Panc1 (cell line): ENCODE results near the gene DOCK1. TPM values are rescaled to one million over a fixed set of nuclear protein-coding genes. Genes with fewer than 3 reads are reported as not detected.

Experiments
- ATAC-seq: fragments of 200-7000 bp; cut with Tn5 transposase; 2 replicates; pipeline ENCODE4 v1.9.1; 2020; ENCODE audit warnings: mild to moderate bottlenecking, moderate library complexity
- BruUV-seq: library from RNA; stranded (reverse); fragments of 400-500 nt; replicated peaks from 2 replicates; lab custom pipeline; 2021; lab: Mats Ljungman, UMichigan
- CTCF ChIA-PET: fragments of 300-600 bp; sonication (Branson Sonifier 250); formaldehyde crosslinking; loops from one replicate; lab custom pipeline; 2022; ENCODE audit warnings: antibody characterized with exemption; lab: Charles Lee
- POLR2A ChIA-PET: fragments of 300-600 bp; sonication (Branson Sonifier 250); formaldehyde crosslinking; loops from one replicate; lab custom pipeline; 2022; ENCODE audit warnings: antibody characterized with exemption; lab: Charles Lee
- DNase-seq: peaks from one replicate; pipeline ENCODE4 v3.0.0-alpha.2; 2010; ENCODE audit warnings: low read depth, low spot score
- H3K27ac ChIP-seq: 2 replicates; pipeline ENCODE4 v1.5.1; 2011; ENCODE audit warnings: mild to moderate bottlenecking, low read length, inconsistent platforms
- H3K27me3 ChIP-seq: fragments of 200-500 bp; sonication (Bioruptor generic); 2 replicates; pipeline ENCODE4 v1.6.0; 2014; ENCODE audit warnings: low read length, inconsistent platforms; ENCODE audit not compliant: control insufficient read depth, insufficient read depth
- H3K36me3 ChIP-seq: fragments of 200-500 bp; sonication (Bioruptor generic); 2 replicates; pipeline ENCODE4 v1.5.1; 2014; ENCODE audit warnings: inconsistent platforms, mild to moderate bottlenecking, low read length, moderate library complexity; ENCODE audit not compliant: control insufficient read depth, insufficient read depth
- H3K4me1 ChIP-seq: 2 replicates; pipeline ENCODE4 v1.5.1; 2011; ENCODE audit warnings: inconsistent platforms, mild to moderate bottlenecking, low read length, moderate library complexity; ENCODE audit not compliant: control insufficient read depth, insufficient read depth
- H3K4me3 ChIP-seq, 2 experiments: 2 replicates each; pipeline ENCODE4 v1.5.1; 2011 to 2012; ENCODE audit warnings: low read depth in 2 of 2, low read length in 2 of 2, mild to moderate bottlenecking in 2 of 2, inconsistent platforms in 1 of 2, moderate library complexity in 1 of 2
- H3K9me3 ChIP-seq: fragments of 200-500 bp; sonication (Bioruptor generic); 2 replicates; pipeline ENCODE4 v1.5.1; 2014; ENCODE audit warnings: low read depth, mild to moderate bottlenecking, inconsistent platforms, low read length, moderate library complexity; ENCODE audit not compliant: control insufficient read depth, insufficient read depth
- POLR2AphosphoS5 ChIP-seq: IDR thresholded peaks from 2 replicates; pipeline ENCODE4 v1.6.1; 2012; ENCODE audit warnings: mild to moderate bottlenecking, low read depth, low read length, moderate library complexity
- SIN3A ChIP-seq: IDR thresholded peaks from 2 replicates; pipeline ENCODE4 v1.6.1; 2012; ENCODE audit warnings: low read depth, mild to moderate bottlenecking, low read length, moderate library complexity, borderline replicate concordance; ENCODE audit not compliant: insufficient read depth
- TCF7L2 ChIP-seq: IDR thresholded peaks from 2 replicates; pipeline ENCODE4 v1.6.1; 2011; ENCODE audit warnings: mild to moderate bottlenecking, low read depth, low read length, inconsistent platforms
- in situ Hi-C: cut with HindIII; loops from 2 replicates; pipeline ENCODE4 v1.10.0; 2016; ENCODE audit warnings: low sequenced_read_pairs, low pct_unique_long_range_greater_than_20kb
- intact Hi-C: fragments of 100-400 bp; cut with micrococcal nuclease; formaldehyde crosslinking; loops from one replicate; pipeline ENCODE4 v1.10.0; 2022; ENCODE audit not compliant: unreplicated experiment
- total RNA-seq: library from RNA; stranded (reverse); gene quantifications from one replicate; pipeline ENCODE4 v1.2.1, GENCODE V29; 2021; ENCODE audit not compliant: unreplicated experiment
- TF ChIP-seq, protein P1 (sequence below), 2 experiments: IDR thresholded peaks; 2 replicates each; pipeline ENCODE4 v1.6.1; 2011 to 2012; ENCODE audit warnings: low read depth in 2 of 2, control low read depth in 1 of 2, low read length in 1 of 2, mild to moderate bottlenecking in 1 of 2, moderate library complexity in 1 of 2; ENCODE audit not compliant: insufficient read depth in 1 of 2
- TF ChIP-seq, protein P2 (sequence below): fragments of 450-650 bp; IDR thresholded peaks from 2 replicates; pipeline ENCODE4 v1.5.1; 2017; ENCODE audit warnings: mild to moderate bottlenecking

Gene DOCK1
- total RNA-seq, 1 experiment from 2014 or later, result 67.6 TPM

- H3K27ac ChIP-seq, result no peak overlapping the region
- H3K4me3 ChIP-seq, result no peak overlapping the region
- in situ Hi-C loops (no loop called here), intact Hi-C loops (no loop called here)
- ATAC-seq (no peak), DNase-seq (no peak)
- POLR2A ChIA-PET, result no interaction called here
- CTCF ChIA-PET, result no interaction called here
- no peaks in the 10 kb centered on the region for H3K27me3 ChIP-seq
- BruUV-seq, result no TSS peak
- no peaks in the 10 kb centered on the region for H3K9me3 ChIP-seq
- H3K4me1 ChIP-seq, result no peaks in the 10 kb centered on the region
- no peaks in the 10 kb centered on the region for H3K36me3 ChIP-seq
- no peak for TF ChIP-seq POLR2AphosphoS5
- no peak for TF ChIP-seq SIN3A
- TF ChIP-seq, protein P1, sequence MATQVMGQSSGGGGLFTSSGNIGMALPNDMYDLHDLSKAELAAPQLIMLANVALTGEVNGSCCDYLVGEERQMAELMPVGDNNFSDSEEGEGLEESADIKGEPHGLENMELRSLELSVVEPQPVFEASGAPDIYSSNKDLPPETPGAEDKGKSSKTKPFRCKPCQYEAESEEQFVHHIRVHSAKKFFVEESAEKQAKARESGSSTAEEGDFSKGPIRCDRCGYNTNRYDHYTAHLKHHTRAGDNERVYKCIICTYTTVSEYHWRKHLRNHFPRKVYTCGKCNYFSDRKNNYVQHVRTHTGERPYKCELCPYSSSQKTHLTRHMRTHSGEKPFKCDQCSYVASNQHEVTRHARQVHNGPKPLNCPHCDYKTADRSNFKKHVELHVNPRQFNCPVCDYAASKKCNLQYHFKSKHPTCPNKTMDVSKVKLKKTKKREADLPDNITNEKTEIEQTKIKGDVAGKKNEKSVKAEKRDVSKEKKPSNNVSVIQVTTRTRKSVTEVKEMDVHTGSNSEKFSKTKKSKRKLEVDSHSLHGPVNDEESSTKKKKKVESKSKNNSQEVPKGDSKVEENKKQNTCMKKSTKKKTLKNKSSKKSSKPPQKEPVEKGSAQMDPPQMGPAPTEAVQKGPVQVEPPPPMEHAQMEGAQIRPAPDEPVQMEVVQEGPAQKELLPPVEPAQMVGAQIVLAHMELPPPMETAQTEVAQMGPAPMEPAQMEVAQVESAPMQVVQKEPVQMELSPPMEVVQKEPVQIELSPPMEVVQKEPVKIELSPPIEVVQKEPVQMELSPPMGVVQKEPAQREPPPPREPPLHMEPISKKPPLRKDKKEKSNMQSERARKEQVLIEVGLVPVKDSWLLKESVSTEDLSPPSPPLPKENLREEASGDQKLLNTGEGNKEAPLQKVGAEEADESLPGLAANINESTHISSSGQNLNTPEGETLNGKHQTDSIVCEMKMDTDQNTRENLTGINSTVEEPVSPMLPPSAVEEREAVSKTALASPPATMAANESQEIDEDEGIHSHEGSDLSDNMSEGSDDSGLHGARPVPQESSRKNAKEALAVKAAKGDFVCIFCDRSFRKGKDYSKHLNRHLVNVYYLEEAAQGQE (IDR thresholded peaks at IDR 0.05; ENCODE audit: insufficient read depth in 1 of 2, low read depth in 2 of 2, low read length in 1 of 2), result no peak
- TF ChIP-seq, protein P2, sequence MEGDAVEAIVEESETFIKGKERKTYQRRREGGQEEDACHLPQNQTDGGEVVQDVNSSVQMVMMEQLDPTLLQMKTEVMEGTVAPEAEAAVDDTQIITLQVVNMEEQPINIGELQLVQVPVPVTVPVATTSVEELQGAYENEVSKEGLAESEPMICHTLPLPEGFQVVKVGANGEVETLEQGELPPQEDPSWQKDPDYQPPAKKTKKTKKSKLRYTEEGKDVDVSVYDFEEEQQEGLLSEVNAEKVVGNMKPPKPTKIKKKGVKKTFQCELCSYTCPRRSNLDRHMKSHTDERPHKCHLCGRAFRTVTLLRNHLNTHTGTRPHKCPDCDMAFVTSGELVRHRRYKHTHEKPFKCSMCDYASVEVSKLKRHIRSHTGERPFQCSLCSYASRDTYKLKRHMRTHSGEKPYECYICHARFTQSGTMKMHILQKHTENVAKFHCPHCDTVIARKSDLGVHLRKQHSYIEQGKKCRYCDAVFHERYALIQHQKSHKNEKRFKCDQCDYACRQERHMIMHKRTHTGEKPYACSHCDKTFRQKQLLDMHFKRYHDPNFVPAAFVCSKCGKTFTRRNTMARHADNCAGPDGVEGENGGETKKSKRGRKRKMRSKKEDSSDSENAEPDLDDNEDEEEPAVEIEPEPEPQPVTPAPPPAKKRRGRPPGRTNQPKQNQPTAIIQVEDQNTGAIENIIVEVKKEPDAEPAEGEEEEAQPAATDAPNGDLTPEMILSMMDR, result no peak
- TF ChIP-seq TCF7L2, result no peak
Observed at GRCh38 chr10:127091354-127091753, 186.1 kb downstream of the DOCK1 start.

DNA sequence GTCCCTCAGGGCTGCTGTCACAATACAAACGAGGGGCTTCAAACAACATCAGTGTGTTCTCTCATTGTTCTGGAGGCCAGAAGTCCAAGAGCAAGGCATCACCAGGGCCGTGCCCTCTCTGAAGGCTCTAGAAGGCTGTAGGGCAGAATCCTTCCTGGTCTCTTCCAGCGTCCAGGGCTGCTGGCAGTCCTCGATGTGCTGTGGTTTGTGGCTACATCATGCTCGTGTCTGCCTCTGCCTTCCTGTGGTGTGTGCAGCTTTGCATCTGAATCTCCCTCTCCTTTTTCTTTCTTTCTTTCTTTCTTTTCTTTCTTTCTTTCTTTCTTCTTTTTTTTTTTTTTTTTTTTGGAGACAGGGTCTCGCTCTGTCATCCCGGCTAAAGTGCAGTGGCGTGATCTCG is 187.7 kb downstream of the DOCK1 start:
- Histone ChIP-seq H3K4me1 (no peaks in the 10 kb centered on the region), H3K27me3 (no peaks in the 10 kb centered on the region), H3K4me3 (no peak overlapping the region), H3K27ac (no peak overlapping the region), H3K36me3 (no peaks in the 10 kb centered on the region), H3K9me3 (no peaks in the 10 kb centered on the region)
- POLR2A ChIA-PET, result interaction anchor here (0.7 kb wide), 1 partner anchor 1165 kb away, joined by 9 read pairs; no protein-coding TSS in a partner anchor
- DNase-seq (no peak), ATAC-seq (no peak)
- no peak for TF ChIP-seq POLR2AphosphoS5
- TF ChIP-seq, protein P2, result no peak
- TF ChIP-seq TCF7L2, result no peak
- TF ChIP-seq, protein P1 (IDR thresholded peaks at IDR 0.05; ENCODE audit: insufficient read depth in 1 of 2, low read depth in 2 of 2, low read length in 1 of 2), result no peak
- no peak for TF ChIP-seq SIN3A
- intact Hi-C loops (no loop called here), in situ Hi-C loops (no loop called here)
- CTCF ChIA-PET, result no interaction called here
- BruUV-seq, result no TSS peak
